HepG2 (cell line): ENCODE data around the gene MRPL36. TPM values are rescaled to one million over a fixed set of nuclear protein-coding genes. Genes with fewer than 3 reads are reported as not detected.

ENCODE experiments used
- ATF1 ChIP-seq: IDR thresholded peaks from 2 replicates; pipeline ENCODE4 v1.6.1; 2016; ENCODE audit warnings: mild to moderate bottlenecking, control low read depth
- HIVEP1 ChIP-seq: sonication (generic); formaldehyde crosslinking; IDR thresholded peaks from 2 replicates; pipeline ENCODE4 v1.4.0; 2020; ENCODE audit warnings: mild to moderate bottlenecking, missing genetic modification reagents
- IKZF4 ChIP-seq: sonication (generic); formaldehyde crosslinking; IDR thresholded peaks from 2 replicates; pipeline ENCODE4 v1.5.1; 2020; ENCODE audit warnings: borderline replicate concordance, mild to moderate bottlenecking, low read depth, missing genetic modification reagents; ENCODE audit errors: not compliant biosample characterization
- IRX3 ChIP-seq: sonication (generic); formaldehyde crosslinking; IDR thresholded peaks from 2 replicates; pipeline ENCODE4 v1.8.1; 2023; ENCODE audit warnings: mild to moderate bottlenecking, low read depth, missing genetic modification reagents, borderline replicate concordance
- MEF2D ChIP-seq: sonication (generic); formaldehyde crosslinking; IDR thresholded peaks from 2 replicates; pipeline ENCODE4 v1.5.1; 2020; ENCODE audit warnings: mild to moderate bottlenecking, missing genetic modification reagents
- PHF21A ChIP-seq: sonication (generic); formaldehyde crosslinking; IDR thresholded peaks from 2 replicates; pipeline ENCODE4 v1.5.0; 2020; ENCODE audit warnings: mild to moderate bottlenecking, missing genetic modification reagents
- REL ChIP-seq: sonication (generic); formaldehyde crosslinking; conservative IDR thresholded peaks from 2 replicates; pipeline ENCODE4 v1.8.0; 2022; ENCODE audit warnings: mild to moderate bottlenecking, missing genetic modification reagents, moderate library complexity
- SOX6 ChIP-seq, 2 experiments: fragments of 450-650 bp in 1 of 2; sonication (generic) in 1 of 2; formaldehyde crosslinking in 1 of 2; IDR thresholded peaks; 2 replicates each; pipeline versions ENCODE4 v1.4.0 to v1.6.1; 2017 to 2020; ENCODE audit warnings: antibody characterized with exemption in 1 of 2, mild to moderate bottlenecking in 1 of 2, missing genetic modification reagents in 1 of 2
- TBL1XR1 ChIP-seq: fragments of 150-350 bp; IDR thresholded peaks from 2 replicates; pipeline ENCODE4 v1.6.1; 2014; ENCODE audit warnings: borderline replicate concordance, low read length; ENCODE audit not compliant: partially characterized antibody
- ZBTB46 ChIP-seq: sonication (generic); formaldehyde crosslinking; IDR thresholded peaks from 2 replicates; pipeline ENCODE4 v1.4.0; 2020; ENCODE audit warnings: mild to moderate bottlenecking, missing genetic modification reagents, borderline replicate concordance
- ZNF18 ChIP-seq: sonication (generic); formaldehyde crosslinking; IDR thresholded peaks from 2 replicates; pipeline ENCODE4 v1.8.0; 2022; ENCODE audit warnings: mild to moderate bottlenecking, missing genetic modification reagents; ENCODE audit not compliant: insufficient replicate concordance
- ZNF432 ChIP-seq: sonication (generic); formaldehyde crosslinking; IDR thresholded peaks from 2 replicates; pipeline ENCODE4 v1.5.0; 2020; ENCODE audit warnings: missing genetic modification reagents, mild to moderate bottlenecking, borderline replicate concordance
- ZNF776 ChIP-seq: sonication (generic); formaldehyde crosslinking; IDR thresholded peaks from 2 replicates; pipeline ENCODE4 v1.4.0; 2020; ENCODE audit warnings: mild to moderate bottlenecking, missing genetic modification reagents
- ZSCAN25 ChIP-seq: sonication (generic); formaldehyde crosslinking; IDR thresholded peaks from 2 replicates; pipeline ENCODE4 v1.8.0; 2022; ENCODE audit warnings: mild to moderate bottlenecking, missing genetic modification reagents
- polyA plus RNA-seq, 8 experiments: library from polyadenylated mRNA; depleted of rRNA in 3 of 8; stranded (reverse) in 7 of 8; unstranded in 1 of 8; fragments of >200 nt; fragmentation: Illumina TruSeq in 4 of 8; extraction: Trizol in 4 of 8; gene quantifications; 2 replicates each; pipeline versions ENCODE4 v1.2.1 to v1.2.3, GENCODE V29; 2011 to 2016; ENCODE audit warnings: low read depth in 4 of 8, missing spikeins in 1 of 8, mixed read lengths in 1 of 8; ENCODE audit not compliant: insufficient read depth in 1 of 8
- total RNA-seq, 5 experiments: library from RNA; depleted of rRNA; stranded (reverse); fragments of >200 nt; fragmentation: Illumina TruSeq; extraction: Trizol; gene quantifications; 2 replicates each; pipeline ENCODE4 v1.2.3, GENCODE V29; 2016; ENCODE audit warnings: low read depth in 1 of 5
- TF ChIP-seq, protein P1 (sequence below): sonication (generic); formaldehyde crosslinking; IDR thresholded peaks from one replicate; pipeline ENCODE4 v1.5.1; 2020; ENCODE audit warnings: mild to moderate bottlenecking, missing genetic modification reagents; ENCODE audit errors: not compliant biosample characterization

MRPL36 gene
- total and polyA plus RNA-seq, 2 of the 13 experiments (the other 11 are each of a cell fraction or from before 2014, with no cell fraction given): 71.3 to 113 TPM

GRCh38 chr5:1800472-1801221 is 1.0 kb upstream of the MRPL36 start (continued):
- TF ChIP-seq, protein P1, sequence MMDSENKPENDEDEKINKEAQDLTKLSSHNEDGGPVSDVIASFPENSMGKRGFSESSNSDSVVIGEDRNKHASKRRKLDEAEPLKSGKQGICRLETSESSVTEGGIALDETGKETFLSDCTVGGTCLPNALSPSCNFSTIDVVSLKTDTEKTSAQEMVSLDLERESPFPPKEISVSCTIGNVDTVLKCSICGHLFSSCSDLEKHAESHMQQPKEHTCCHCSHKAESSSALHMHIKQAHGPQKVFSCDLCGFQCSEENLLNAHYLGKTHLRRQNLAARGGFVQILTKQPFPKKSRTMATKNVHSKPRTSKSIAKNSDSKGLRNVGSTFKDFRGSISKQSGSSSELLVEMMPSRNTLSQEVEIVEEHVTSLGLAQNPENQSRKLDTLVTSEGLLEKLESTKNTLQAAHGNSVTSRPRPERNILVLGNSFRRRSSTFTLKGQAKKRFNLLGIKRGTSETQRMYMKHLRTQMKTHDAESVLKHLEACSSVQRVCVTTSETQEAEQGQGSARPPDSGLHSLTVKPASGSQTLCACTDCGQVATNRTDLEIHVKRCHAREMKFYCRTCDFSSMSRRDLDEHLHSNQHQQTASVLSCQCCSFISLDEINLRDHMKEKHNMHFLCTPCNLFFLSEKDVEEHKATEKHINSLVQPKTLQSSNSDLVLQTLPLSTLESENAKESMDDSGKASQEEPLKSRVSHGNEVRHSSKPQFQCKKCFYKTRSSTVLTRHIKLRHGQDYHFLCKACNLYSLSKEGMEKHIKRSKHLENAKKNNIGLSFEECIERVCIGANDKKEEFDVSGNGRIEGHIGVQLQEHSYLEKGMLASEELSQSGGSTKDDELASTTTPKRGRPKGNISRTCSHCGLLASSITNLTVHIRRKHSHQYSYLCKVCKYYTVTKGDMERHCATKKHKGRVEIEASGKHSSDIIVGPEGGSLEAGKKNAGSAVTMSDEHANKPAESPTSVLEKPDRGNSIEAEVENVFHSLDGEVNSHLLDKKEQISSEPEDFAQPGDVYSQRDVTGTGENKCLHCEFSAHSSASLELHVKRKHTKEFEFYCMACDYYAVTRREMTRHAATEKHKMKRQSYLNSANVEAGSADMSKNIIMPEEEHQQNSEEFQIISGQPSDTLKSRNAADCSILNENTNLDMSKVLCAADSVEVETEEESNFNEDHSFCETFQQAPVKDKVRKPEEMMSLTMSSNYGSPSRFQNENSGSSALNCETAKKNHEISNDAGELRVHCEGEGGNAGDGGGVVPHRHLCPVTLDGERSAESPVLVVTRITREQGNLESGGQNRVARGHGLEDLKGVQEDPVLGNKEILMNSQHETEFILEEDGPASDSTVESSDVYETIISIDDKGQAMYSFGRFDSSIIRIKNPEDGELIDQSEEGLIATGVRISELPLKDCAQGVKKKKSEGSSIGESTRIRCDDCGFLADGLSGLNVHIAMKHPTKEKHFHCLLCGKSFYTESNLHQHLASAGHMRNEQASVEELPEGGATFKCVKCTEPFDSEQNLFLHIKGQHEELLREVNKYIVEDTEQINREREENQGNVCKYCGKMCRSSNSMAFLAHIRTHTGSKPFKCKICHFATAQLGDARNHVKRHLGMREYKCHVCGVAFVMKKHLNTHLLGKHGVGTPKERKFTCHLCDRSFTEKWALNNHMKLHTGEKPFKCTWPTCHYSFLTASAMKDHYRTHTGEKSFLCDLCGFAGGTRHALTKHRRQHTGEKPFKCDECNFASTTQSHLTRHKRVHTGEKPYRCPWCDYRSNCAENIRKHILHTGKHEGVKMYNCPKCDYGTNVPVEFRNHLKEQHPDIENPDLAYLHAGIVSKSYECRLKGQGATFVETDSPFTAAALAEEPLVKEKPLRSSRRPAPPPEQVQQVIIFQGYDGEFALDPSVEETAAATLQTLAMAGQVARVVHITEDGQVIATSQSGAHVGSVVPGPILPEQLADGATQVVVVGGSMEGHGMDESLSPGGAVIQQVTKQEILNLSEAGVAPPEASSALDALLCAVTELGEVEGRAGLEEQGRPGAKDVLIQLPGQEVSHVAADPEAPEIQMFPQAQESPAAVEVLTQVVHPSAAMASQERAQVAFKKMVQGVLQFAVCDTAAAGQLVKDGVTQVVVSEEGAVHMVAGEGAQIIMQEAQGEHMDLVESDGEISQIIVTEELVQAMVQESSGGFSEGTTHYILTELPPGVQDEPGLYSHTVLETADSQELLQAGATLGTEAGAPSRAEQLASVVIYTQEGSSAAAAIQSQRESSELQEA (CRISPR knock-in tag): peak; percentile 42
- TF ChIP-seq TBL1XR1 (no peak), ZNF776 (CRISPR knock-in tag) (0 out of 2 replicates have a peak, but pooled peaks have one; percentile 28), PHF21A (CRISPR knock-in tag) (0 out of 2 replicates have a peak, but pooled peaks have one; percentile 10), MEF2D (0 out of 2 replicates have a peak, but pooled peaks have one; percentile 9), IKZF4 (peak; percentile 12), ZSCAN25 (CRISPR knock-in tag) (0 out of 2 replicates have a peak, but pooled peaks have one; percentile 22), ATF1 (CRISPR knock-in tag) (no peak), ZNF18 (CRISPR knock-in tag) (peak; percentile 2), REL (CRISPR knock-in tag) (0 out of 2 replicates have a peak, but pooled peaks have one; percentile 11), ZNF432 (CRISPR knock-in tag) (no peak), ZBTB46 (no peak), SOX6 (IDR thresholded peaks at IDR 0.05) (no peak), SOX6 (CRISPR knock-in tag; IDR thresholded peaks at IDR 0.05) (peak; percentile 2; the same call in 1 of the 2 replicates), IRX3 (CRISPR knock-in tag) (peak; percentile 46; the same call in 1 of the 2 replicates), HIVEP1 (CRISPR knock-in tag) (0 out of 2 replicates have a peak, but pooled peaks have one; percentile 24)
